ENCODE measurements around the gene C2orf42. TPM values are rescaled to one million over a fixed set of nuclear protein-coding genes. Genes with fewer than 3 reads are reported as not detected.

C2orf42 gene
- total and polyA plus RNA-seq, 10 of the 15 experiments (the other 5 are each of a cell fraction or from before 2014, with no cell fraction given): 5.5 to 19.8 (median 11.5) TPM

DNA sequence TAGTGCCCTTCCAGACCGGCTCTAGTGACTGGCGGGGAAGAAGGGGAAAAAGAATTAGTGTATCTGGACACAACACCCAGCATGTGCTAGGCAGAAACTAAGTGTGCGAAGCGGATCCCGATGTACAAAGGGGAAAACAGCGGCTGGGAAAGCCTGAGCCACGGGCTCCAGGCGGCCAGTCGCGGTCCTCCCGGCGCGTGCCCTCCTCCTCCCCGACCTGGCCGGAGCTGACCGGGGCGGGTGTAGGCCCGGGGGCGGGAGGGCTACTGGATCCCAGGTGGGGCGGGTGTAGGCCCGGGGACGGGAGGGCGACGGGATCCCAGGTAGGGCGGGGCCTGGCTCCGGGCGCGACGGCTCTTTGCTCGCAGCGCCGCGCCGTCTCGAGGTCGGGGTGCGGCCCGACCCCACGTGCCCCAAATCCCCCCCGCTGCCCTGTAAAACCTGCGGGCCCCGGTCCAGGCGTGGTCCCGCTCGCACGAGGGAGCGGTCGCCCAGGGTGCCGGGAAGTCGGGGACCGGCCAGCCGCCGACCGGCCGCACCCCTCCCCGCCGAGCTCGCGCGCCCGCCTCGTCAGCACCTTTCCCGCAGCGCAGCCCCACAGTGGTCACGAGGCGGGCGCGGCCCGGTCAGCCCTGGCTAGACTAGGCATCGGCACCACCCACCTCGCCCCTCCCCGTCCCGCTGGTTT is 48.8 kb downstream of the C2orf42 start (continued):
- TF ChIP-seq ZBTB40 (IDR thresholded peaks at IDR 0.05; ENCODE audit: borderline replicate concordance): no peak
- no peak for TF ChIP-seq YBX1 (IDR thresholded peaks at IDR 0.05)
- no peak for TF ChIP-seq KLF5 (IDR thresholded peaks at IDR 0.05; ENCODE audit: partially characterized antibody)
- no peak for TF ChIP-seq HSF1 (IDR thresholded peaks at IDR 0.05; ENCODE audit: low read depth, low read length)
- TF ChIP-seq USF1 (IDR thresholded peaks at IDR 0.05; ENCODE audit: borderline replicate concordance, extremely low read length, insufficient read depth, low read depth, low read length): peak; percentile 68
- TF ChIP-seq CREM (IDR thresholded peaks at IDR 0.05; ENCODE audit: low read depth): no peak
- TF ChIP-seq LARP7 (IDR thresholded peaks at IDR 0.05): peak; percentile 12; the same call in 1 of the 2 replicates
- no peak for TF ChIP-seq SUZ12 (IDR thresholded peaks at IDR 0.05; ENCODE audit: unreplicated experiment)
- no peak for TF ChIP-seq MYB (IDR thresholded peaks at IDR 0.05; ENCODE audit: borderline replicate concordance, low read depth, low read length)
- no peak for TF ChIP-seq ZNF207 (IDR thresholded peaks at IDR 0.05; ENCODE audit: borderline replicate concordance)
- TF ChIP-seq IRF3 (IDR thresholded peaks at IDR 0.05): no peak
- no peak; the same call in 1 of the 2 replicates for TF ChIP-seq MLLT1 (IDR thresholded peaks at IDR 0.05)
- no peak for TF ChIP-seq JUND (IDR thresholded peaks at IDR 0.05; ENCODE audit: low read depth, low read length)
- TF ChIP-seq ZBTB11 (CRISPR knock-in tag; IDR thresholded peaks at IDR 0.05): no peak
- no peak for TF ChIP-seq ATF3 (IDR thresholded peaks at IDR 0.05; ENCODE audit: borderline replicate concordance, extremely low read depth, low read depth, low read length)
